ENCODE measurements around the gene DNAJB14. TPM values are rescaled to one million over a fixed set of nuclear protein-coding genes. Genes with fewer than 3 reads are reported as not detected.

Gene DNAJB14
- total and polyA plus RNA-seq, 2 of the 4 experiments (the other 2 are of a cell fraction) = 12.9 to 15.6 TPM

- WGBS, 2 experiments (ENCODE audit: extremely low coverage in 2 of 2, insufficient read length in 1 of 2) = no CpG with 5 or more reads among the region's 3 CpGs
- no peak overlapping the region for H2BK15ac ChIP-seq (ENCODE audit: low read depth, low read length)
- no peaks in the 10 kb centered on the region for H4K20me1 ChIP-seq (ENCODE audit: insufficient read depth, low read length)
- intact Hi-C loops (cut with micrococcal nuclease) (no loop called here), in situ Hi-C loops (cut with MboI; ENCODE audit: low sequenced_read_pairs) (no loop called here), dilution Hi-C loops (cut with HindIII; ENCODE audit: low sequenced_read_pairs, unreplicated experiment) (no loop called here)
- H2BK5ac ChIP-seq (ENCODE audit: low read depth, low read length, poor library complexity, severe bottlenecking) = no peak overlapping the region
- H3K23ac ChIP-seq (ENCODE audit: low read depth, low read length) = no peak overlapping the region
- no peak overlapping the region for H3K27ac ChIP-seq (ENCODE audit: insufficient read depth, low read length)
- no peak overlapping the region for H4K5ac ChIP-seq (ENCODE audit: low read depth, low read length)
- no peak overlapping the region for H3K18ac ChIP-seq (ENCODE audit: low read depth, low read length)
- no peak overlapping the region for H3K4me3 ChIP-seq (ENCODE audit: insufficient read depth, low read depth, low read length)
- no peak overlapping the region for H3K56ac ChIP-seq (ENCODE audit: extremely low read depth, insufficient read depth, low read length)
- no peak overlapping the region for H4K8ac ChIP-seq (ENCODE audit: low read depth in 2 of 2, low read length in 2 of 2)
- H2AK5ac ChIP-seq (ENCODE audit: low read depth, low read length) = no peak overlapping the region
- H3K4ac ChIP-seq (ENCODE audit: low read depth, low read length) = no peak overlapping the region
- no peaks in the 10 kb centered on the region for H3K79me1 ChIP-seq (ENCODE audit: low read depth in 1 of 2, low read length in 2 of 2)
- DNase-seq (no peak), ATAC-seq (ENCODE audit: low read depth) (no peak)
- H3K9me1 ChIP-seq (ENCODE audit: insufficient read depth, low read length) = no peaks in the 10 kb centered on the region
- no peak overlapping the region for H4K91ac ChIP-seq (ENCODE audit: insufficient read depth, low read depth, low read length)
- no peak overlapping the region for H2AFZ ChIP-seq (replicated peaks; ENCODE audit: low read length, poor library complexity)
- H2BK20ac ChIP-seq (ENCODE audit: low read depth, low read length) = no peak overlapping the region
- no TSS peak for BruUV-seq (replicated peaks)
- TF ChIP-seq FOS (IDR thresholded peaks at IDR 0.05; ENCODE audit: low read depth, low read length) = no peak
- CTCF ChIA-PET = interaction anchor here (0.6 to 0.7 kb wide), 3 partner anchors 29 to 1808 kb away, joined by 3 to 5 read pairs (median 3); no protein-coding TSS in a partner anchor
- H3K36me3 ChIP-seq (ENCODE audit: control insufficient read depth, insufficient read depth, low read length) = no peaks in the 10 kb centered on the region
- no peaks in the 10 kb centered on the region for H3K9me3 ChIP-seq (ENCODE audit: control insufficient read depth, insufficient read depth, low read length)
- H2BK120ac ChIP-seq (ENCODE audit: low read depth, low read length) = no peak overlapping the region
- no peak overlapping the region for H2AK9ac ChIP-seq (replicated peaks; ENCODE audit: low read depth, low read length, poor library complexity)
- no peak overlapping the region for H3K14ac ChIP-seq (replicated peaks; ENCODE audit: low read depth, low read length)
- POLR2A ChIA-PET (ENCODE audit: unreplicated experiment) = no interaction called here
- H3K27me3 ChIP-seq (ENCODE audit: control insufficient read depth, insufficient read depth, low read length) = peaks cover 10% of the 10 kb centered on the region
- no peak overlapping the region for H3K4me2 ChIP-seq (ENCODE audit: low read depth, low read length)
- H3K9ac ChIP-seq (ENCODE audit: low read depth, low read length) = no peak overlapping the region
- H3K4me1 ChIP-seq (ENCODE audit: control insufficient read depth, insufficient read depth, low read length) = no peaks in the 10 kb centered on the region
Observed at GRCh38 chr4:99857307-99857706, 89.1 kb downstream of the DNAJB14 start.
